ENCODE data around the gene CDC25C. TPM values are rescaled to one million over a fixed set of nuclear protein-coding genes. Genes with fewer than 3 reads are reported as not detected.

Gene CDC25C
- total RNA-seq, 1 experiment from 2014 or later = 22.7 TPM

- Histone ChIP-seq H3K27me3 (replicated peaks; ENCODE audit: control insufficient read depth, insufficient read depth, low read length) (no peaks in the 10 kb centered on the region), H3K9me3 (no peaks in the 10 kb centered on the region), H3K4me1 (no peaks in the 10 kb centered on the region), H3K36me3 (ENCODE audit: control insufficient read depth, insufficient read depth, low read length) (no peaks in the 10 kb centered on the region), H3K4me3 (ENCODE audit: low read depth, low read length) (no peak overlapping the region)
- ChIA-PET CTCF (no interaction called here), POLR2A (no interaction called here)
- DNase-seq = no peak
- Mint-ChIP-seq H3K27ac (ENCODE audit: unreplicated experiment) (no peak overlapping the region), H3K27me3 (ENCODE audit: insufficient read depth, unreplicated experiment) (no peaks in the 10 kb centered on the region), H3K4me1 (ENCODE audit: low read depth, unreplicated experiment) (no peaks in the 10 kb centered on the region), H3K9me3 (ENCODE audit: unreplicated experiment) (no peaks in the 10 kb centered on the region), H3K36me3 (ENCODE audit: insufficient read depth, unreplicated experiment) (peaks cover 26% of the 10 kb centered on the region), H3K4me3 (ENCODE audit: unreplicated experiment) (no peak overlapping the region)
- intact Hi-C loops (cut with micrococcal nuclease; ENCODE audit: unreplicated experiment) = no loop called here
- TF ChIP-seq CTCF (IDR thresholded peaks at IDR 0.05; ENCODE audit: insufficient read depth in 1 of 2, low read depth in 1 of 2, low read length in 1 of 2, severe bottlenecking in 1 of 2, unreplicated experiment in 1 of 2) = no peak
- BruUV-seq (replicated peaks) = no TSS peak
These were observed 29.4 kb upstream of the CDC25C start for GRCh38 chr5:138360941-138361452.

DNA sequence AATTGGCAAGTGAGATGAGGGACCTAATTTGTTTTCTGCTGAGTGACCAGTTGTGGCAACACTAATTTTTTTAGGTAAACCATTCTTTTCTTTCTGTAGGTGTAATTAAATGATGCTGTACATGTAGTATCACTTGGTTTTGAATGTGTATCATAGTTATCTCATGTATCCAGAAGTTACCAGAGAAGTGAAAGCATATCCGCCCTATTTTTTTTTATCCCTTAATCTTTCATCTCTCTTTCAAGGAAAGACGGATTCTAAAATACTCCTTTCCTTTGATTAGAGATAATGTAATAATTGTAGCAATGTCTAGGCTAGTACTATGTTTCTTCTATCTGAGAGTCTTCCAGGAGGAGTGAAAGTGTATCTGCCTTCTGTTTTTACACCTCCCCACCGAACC, 28.0 kb upstream of the CDC25C start:
- Mint-ChIP-seq H3K9me3 (ENCODE audit: unreplicated experiment) (no peaks in the 10 kb centered on the region), H3K4me3 (ENCODE audit: unreplicated experiment) (no peak overlapping the region), H3K36me3 (ENCODE audit: insufficient read depth, unreplicated experiment) (peaks cover 26% of the 10 kb centered on the region), H3K27ac (ENCODE audit: unreplicated experiment) (no peak overlapping the region), H3K27me3 (ENCODE audit: insufficient read depth, unreplicated experiment) (no peaks in the 10 kb centered on the region), H3K4me1 (ENCODE audit: low read depth, unreplicated experiment) (peaks cover 6% of the 10 kb centered on the region)
- BruUV-seq (replicated peaks) = no TSS peak
- intact Hi-C loops (cut with micrococcal nuclease; ENCODE audit: unreplicated experiment) = no loop called here
- DNase-seq = no peak
- H3K9me3 ChIP-seq = no peaks in the 10 kb centered on the region
- POLR2A ChIA-PET = no interaction called here
- H3K4me1 ChIP-seq = peaks cover 5% of the 10 kb centered on the region; the same call in 1 of the 2 replicates
- H3K27me3 ChIP-seq (replicated peaks; ENCODE audit: control insufficient read depth, insufficient read depth, low read length) = no peaks in the 10 kb centered on the region
- TF ChIP-seq CTCF (IDR thresholded peaks at IDR 0.05; ENCODE audit: insufficient read depth in 1 of 2, low read depth in 1 of 2, low read length in 1 of 2, severe bottlenecking in 1 of 2, unreplicated experiment in 1 of 2) = no peak
- CTCF ChIA-PET = no interaction called here
- H3K4me3 ChIP-seq (ENCODE audit: low read depth, low read length) = no peak overlapping the region
- no peaks in the 10 kb centered on the region for H3K36me3 ChIP-seq (ENCODE audit: control insufficient read depth, insufficient read depth, low read length)

GRCh38 chr5:138354926-138355378, 23.3 kb upstream of the CDC25C start:
- peaks cover 12% of the 10 kb centered on the region; the same call in 1 of the 2 replicates for H3K4me1 ChIP-seq
- no TSS peak for BruUV-seq (replicated peaks)
- no peaks in the 10 kb centered on the region for H3K9me3 Mint-ChIP-seq (ENCODE audit: unreplicated experiment)
- ChIA-PET CTCF (interaction anchor here (0.7 to 1.0 kb wide), 4 partner anchors 16 to 1512 kb away, joined by 3 to 10 read pairs (median 8); partner anchors contain the start of gene FAM53C), POLR2A (interaction anchor here (0.6 kb wide), 2 partner anchors 18 to 23 kb away, joined by 3 read pairs; partner anchors contain the start of gene CDC25C)
- H3K36me3 Mint-ChIP-seq (ENCODE audit: insufficient read depth, unreplicated experiment) = peaks cover 23% of the 10 kb centered on the region
- no peaks in the 10 kb centered on the region for H3K9me3 ChIP-seq
- no peaks in the 10 kb centered on the region for H3K27me3 Mint-ChIP-seq (ENCODE audit: insufficient read depth, unreplicated experiment)
- H3K4me3 ChIP-seq (ENCODE audit: low read depth, low read length) = no peak overlapping the region; the same call in 1 of the 2 replicates
- no peaks in the 10 kb centered on the region for H3K27me3 ChIP-seq (replicated peaks; ENCODE audit: control insufficient read depth, insufficient read depth, low read length)
- intact Hi-C loops (cut with micrococcal nuclease; ENCODE audit: unreplicated experiment) = no loop called here
- no peak for TF ChIP-seq CTCF (IDR thresholded peaks at IDR 0.05; ENCODE audit: insufficient read depth in 1 of 2, low read depth in 1 of 2, low read length in 1 of 2, severe bottlenecking in 1 of 2, unreplicated experiment in 1 of 2)
- DNase-seq = peak; percentile 59 to 62
- no peak overlapping the region for H3K27ac Mint-ChIP-seq (ENCODE audit: unreplicated experiment)
- peaks cover 17% of the 10 kb centered on the region for H3K4me1 Mint-ChIP-seq (ENCODE audit: low read depth, unreplicated experiment)
- H3K4me3 Mint-ChIP-seq (ENCODE audit: unreplicated experiment) = peak overlapping the region; percentile 91
- no peaks in the 10 kb centered on the region for H3K36me3 ChIP-seq (ENCODE audit: control insufficient read depth, insufficient read depth, low read length)

Data from Caco-2 (cell line).